Adipocyte (in vitro differentiated cells): ENCODE measurements around the gene CYP2A13.
"Not testable (repeated sequence)": the region's sequence is repeated elsewhere in the genome, so short reads cannot be mapped to it uniquely, and the experiment has no call there.

Source experiments
- DNase-seq: peaks from one replicate; pipeline ENCODE4 v3.0.0-alpha.2; 2015; ENCODE audit warnings: low read depth
- H3K27me3 ChIP-seq: replicated peaks from 2 replicates; pipeline ENCODE4 v1.7.0; 2013; ENCODE audit warnings: mild to moderate bottlenecking, low read length, moderate library complexity; ENCODE audit not compliant: control insufficient read depth, insufficient read depth
- H3K36me3 ChIP-seq: 2 replicates; pipeline ENCODE4 v1.7.0; 2013; ENCODE audit warnings: low read length, mild to moderate bottlenecking, moderate library complexity; ENCODE audit not compliant: control insufficient read depth, insufficient read depth, severe bottlenecking
- H3K4me1 ChIP-seq: 2 replicates; pipeline ENCODE4 v1.7.0; 2013; ENCODE audit warnings: mild to moderate bottlenecking, low read length, moderate library complexity; ENCODE audit not compliant: control insufficient read depth, insufficient read depth
- H3K4me3 ChIP-seq: 2 replicates; pipeline ENCODE4 v1.7.0; 2013; ENCODE audit warnings: mild to moderate bottlenecking, low read length, moderate library complexity
- H3K9ac ChIP-seq: 2 replicates; pipeline ENCODE4 v1.7.0; 2013; ENCODE audit warnings: mild to moderate bottlenecking, low read length, moderate library complexity
- H3K9me3 ChIP-seq: 2 replicates; pipeline ENCODE4 v1.7.0; 2013; ENCODE audit warnings: mild to moderate bottlenecking, low read length, moderate library complexity; ENCODE audit not compliant: control insufficient read depth

The CYP2A13 gene

DNA sequence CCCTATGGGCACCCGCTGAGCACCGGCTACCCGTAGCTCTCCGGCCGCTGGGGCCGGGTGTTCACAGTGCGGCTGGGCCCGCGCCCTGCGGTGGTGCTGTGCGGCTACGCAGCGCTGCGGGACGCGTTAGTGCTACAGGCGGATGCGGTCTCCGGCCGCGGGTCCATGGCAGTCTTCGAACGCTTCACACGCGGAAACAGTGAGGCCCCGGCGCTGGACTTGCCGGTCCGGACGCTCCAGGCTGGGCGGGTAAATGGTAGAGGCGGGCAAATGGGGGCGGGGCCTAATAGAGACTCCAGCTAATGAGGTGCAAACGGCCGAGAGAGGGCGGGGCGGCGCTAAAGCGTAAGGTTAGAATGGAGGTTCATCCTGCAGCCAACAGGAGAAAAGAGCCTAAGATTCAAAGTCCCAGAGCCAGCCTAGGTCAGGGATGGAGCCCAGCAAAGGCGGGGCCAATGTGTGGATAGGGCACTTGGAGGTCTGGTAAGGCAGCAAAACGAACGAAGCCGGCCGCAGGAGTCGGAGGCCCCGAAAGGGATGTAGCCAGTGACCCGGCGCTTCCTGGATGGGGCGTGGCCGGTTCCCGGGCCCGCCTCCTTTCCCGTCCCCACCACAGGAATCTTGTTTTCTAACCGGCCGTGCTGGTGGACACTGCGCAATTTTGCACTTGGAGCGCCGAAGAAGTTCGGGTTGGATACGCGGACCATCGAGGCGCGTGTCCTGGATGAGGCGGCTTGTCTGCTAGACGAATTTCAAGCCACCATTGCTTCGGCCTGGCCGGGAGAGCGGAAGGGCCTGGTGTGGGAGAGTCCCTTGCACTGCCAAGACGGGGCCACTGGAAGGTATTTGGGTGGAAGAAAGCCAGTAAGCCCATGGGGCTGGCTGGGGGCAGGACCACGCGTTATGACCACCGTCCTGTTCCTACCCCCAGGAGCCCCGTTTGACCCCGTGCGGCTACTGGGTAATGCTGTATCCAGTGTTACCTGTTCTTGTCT, 47.4 kb downstream of the CYP2A13 start:
- not testable (repeated sequence) for H3K9ac ChIP-seq, H3K9me3 ChIP-seq, H3K36me3 ChIP-seq, H3K4me1 ChIP-seq
- peak overlapping the region; percentile 58 for H3K4me3 ChIP-seq
- DNase-seq = peak; percentile 32
- peaks cover 10% of the 10 kb centered on the region for H3K27me3 ChIP-seq

DNA sequence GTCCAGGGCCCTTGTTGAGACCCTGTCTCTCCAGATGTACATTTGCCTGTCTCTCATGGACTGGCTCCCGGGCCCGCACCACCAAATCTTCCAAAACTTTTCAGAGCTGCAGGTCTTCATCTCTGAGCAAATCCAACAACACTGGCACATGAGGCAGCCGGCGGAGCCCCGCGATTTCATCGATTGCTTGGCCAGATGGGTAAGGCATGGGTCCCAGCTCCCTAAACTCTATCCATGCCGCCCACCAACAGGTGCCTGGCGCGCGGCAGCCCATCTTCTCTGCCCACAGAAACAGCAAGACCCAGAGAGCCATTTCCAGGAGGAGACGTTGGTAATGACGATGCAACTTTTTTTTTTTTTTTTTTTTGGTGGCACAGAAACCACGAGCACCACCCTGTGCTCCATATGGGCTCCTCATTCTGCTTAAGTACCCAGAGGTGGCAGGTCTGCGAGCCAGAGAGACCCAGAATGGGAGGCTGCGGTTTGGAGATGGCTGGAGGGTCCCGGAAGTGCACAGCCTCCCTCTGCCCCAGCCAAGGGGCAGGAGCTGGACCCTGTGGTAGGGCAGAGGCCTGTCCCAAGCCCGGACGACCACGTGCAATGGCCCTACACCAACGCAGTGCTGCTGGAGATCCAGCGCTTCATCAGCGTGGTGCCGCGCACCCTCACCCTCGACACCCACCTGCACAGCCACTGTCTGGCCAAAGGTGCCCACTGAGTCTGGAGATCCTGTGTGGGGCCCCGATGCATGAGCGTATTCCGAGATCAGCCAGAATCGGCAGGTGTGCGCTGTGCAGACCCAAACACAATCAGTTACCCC, 48.6 kb downstream of the CYP2A13 start:
- no peak for DNase-seq
- Histone ChIP-seq H3K36me3 (no peaks in the 10 kb centered on the region), H3K27me3 (peaks cover 6% of the 10 kb centered on the region), H3K4me3 (no peak overlapping the region), H3K9ac (no peak overlapping the region), H3K4me1 (peaks cover 4% of the 10 kb centered on the region), H3K9me3 (no peaks in the 10 kb centered on the region)

DNA sequence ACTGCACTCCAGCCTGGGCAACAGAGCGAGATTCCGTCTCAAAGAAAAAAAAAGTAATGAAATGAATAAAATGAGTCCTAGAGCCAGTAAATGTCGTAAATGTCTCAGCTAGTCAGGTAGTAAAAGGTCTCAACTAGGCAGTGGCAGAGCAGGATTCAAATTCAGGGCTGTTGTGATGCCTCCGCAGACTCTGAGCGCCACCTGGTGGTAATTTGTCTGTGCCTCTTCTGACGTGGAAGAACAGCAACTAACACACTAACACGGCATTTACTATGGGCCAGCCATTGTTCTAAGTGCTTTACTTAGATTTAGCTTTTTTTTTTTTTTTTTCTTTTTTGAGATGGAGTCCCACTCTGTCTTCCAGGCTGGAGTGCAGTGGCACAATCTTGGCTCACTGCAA, 56.2 kb downstream of the CYP2A13 start:
- Histone ChIP-seq H3K4me3 (no peak overlapping the region), H3K36me3 (no peaks in the 10 kb centered on the region), H3K9ac (no peak overlapping the region), H3K27me3 (peaks cover 17% of the 10 kb centered on the region), H3K9me3 (no peaks in the 10 kb centered on the region), H3K4me1 (peaks cover 4% of the 10 kb centered on the region)
- peak; percentile 89 for DNase-seq
